Measurements from ENCODE around the gene GGA2.

GGA2 gene

GRCh38 chr16:23528644-23529310 lies 18.5 kb upstream of the GGA2 start:
- TF ChIP-seq CTCF (IDR thresholded peaks at IDR 0.05; ENCODE audit: insufficient read depth, low read length, poor library complexity, severe bottlenecking): no peak
- TF ChIP-seq EZH2phosphoT487 (conservative IDR thresholded peaks at IDR 0.05; ENCODE audit: low read length): no peak
- Histone ChIP-seq H3K9ac (ENCODE audit: low read length) (no peak overlapping the region), H3K4me2 (ENCODE audit: low read depth, low read length, poor library complexity, severe bottlenecking) (no peak overlapping the region), H3K27ac (ENCODE audit: low read depth, low read length) (no peak overlapping the region), H2AFZ (ENCODE audit: low read depth, low read length, severe bottlenecking) (no peak overlapping the region), H3K9me3 (ENCODE audit: insufficient read depth, low read length) (no peaks in the 10 kb centered on the region), H3F3A (ENCODE audit: insufficient read depth) (0 out of 2 replicates have a peak, but pooled peaks cover 2% of the 10 kb centered on the region), H3K9me2 (replicated peaks; ENCODE audit: insufficient read depth, low read length) (no peaks in the 10 kb centered on the region), H3K27me3 (ENCODE audit: low read length) (no peaks in the 10 kb centered on the region), H3K36me3 (ENCODE audit: low read length) (no peaks in the 10 kb centered on the region), H4K20me1 (ENCODE audit: low read depth, low read length) (no peaks in the 10 kb centered on the region), H3K4me3 (ENCODE audit: insufficient read depth, low read length, poor library complexity, severe bottlenecking) (no peak overlapping the region), H3K79me2 (ENCODE audit: insufficient read depth, low read length) (no peaks in the 10 kb centered on the region)

- H3K36me3 ChIP-seq (ENCODE audit: low read length): no peaks in the 10 kb centered on the region
- H3K27ac ChIP-seq (ENCODE audit: low read depth, low read length): no peak overlapping the region
- no peaks in the 10 kb centered on the region for H4K20me1 ChIP-seq (ENCODE audit: low read depth, low read length)
- H3K79me2 ChIP-seq (ENCODE audit: insufficient read depth, low read length): no peaks in the 10 kb centered on the region
- no peaks in the 10 kb centered on the region for H3K9me3 ChIP-seq (ENCODE audit: insufficient read depth, low read length)
- H2AFZ ChIP-seq (ENCODE audit: low read depth, low read length, severe bottlenecking): no peak overlapping the region
- H3K27me3 ChIP-seq (ENCODE audit: low read length): no peaks in the 10 kb centered on the region
- peaks cover 6% of the 10 kb centered on the region; the same call in 1 of the 2 replicates for H3F3A ChIP-seq (ENCODE audit: insufficient read depth)
- TF ChIP-seq CTCF (IDR thresholded peaks at IDR 0.05; ENCODE audit: insufficient read depth, low read length, poor library complexity, severe bottlenecking) (no peak), EZH2phosphoT487 (conservative IDR thresholded peaks at IDR 0.05; ENCODE audit: low read length) (no peak)
- H3K4me2 ChIP-seq (ENCODE audit: low read depth, low read length, poor library complexity, severe bottlenecking): no peak overlapping the region
- H3K9me2 ChIP-seq (replicated peaks; ENCODE audit: insufficient read depth, low read length): no peaks in the 10 kb centered on the region
- H3K4me3 ChIP-seq (ENCODE audit: insufficient read depth, low read length, poor library complexity, severe bottlenecking): no peak overlapping the region
- no peak overlapping the region for H3K9ac ChIP-seq (ENCODE audit: low read length)
Measured at GRCh38 chr16:23527961-23528643, 17.8 kb upstream of the GGA2 start.

- Histone ChIP-seq H3K4me3 (ENCODE audit: insufficient read depth, low read length, poor library complexity, severe bottlenecking) (no peak overlapping the region), H3K4me2 (ENCODE audit: low read depth, low read length, poor library complexity, severe bottlenecking) (no peak overlapping the region), H3K27me3 (ENCODE audit: low read length) (no peaks in the 10 kb centered on the region), H3F3A (ENCODE audit: insufficient read depth) (peaks cover 36% of the 10 kb centered on the region), H3K9ac (ENCODE audit: low read length) (no peak overlapping the region), H3K27ac (ENCODE audit: low read depth, low read length) (no peak overlapping the region), H2AFZ (ENCODE audit: low read depth, low read length, severe bottlenecking) (no peak overlapping the region), H3K9me2 (replicated peaks; ENCODE audit: insufficient read depth, low read length) (no peaks in the 10 kb centered on the region), H4K20me1 (ENCODE audit: low read depth, low read length) (no peaks in the 10 kb centered on the region), H3K36me3 (ENCODE audit: low read length) (no peaks in the 10 kb centered on the region), H3K79me2 (ENCODE audit: insufficient read depth, low read length) (no peaks in the 10 kb centered on the region), H3K9me3 (ENCODE audit: insufficient read depth, low read length) (no peaks in the 10 kb centered on the region)
- TF ChIP-seq EZH2phosphoT487 (conservative IDR thresholded peaks at IDR 0.05; ENCODE audit: low read length) (no peak), CTCF (IDR thresholded peaks at IDR 0.05; ENCODE audit: insufficient read depth, low read length, poor library complexity, severe bottlenecking) (no peak)
Measured at GRCh38 chr16:23524886-23525285, 14.6 kb upstream of the GGA2 start.

All from SU-DHL-6 (cell line).